Activated T-helper 1 cell treated with anti-CD3 and anti-CD28 coated beads, Interleukin-12 subunit alpha, Interleukin-12 subunit beta, Interleukin-2, Interleukin-4 antibody, amounts not matched to agents 30 ng/mL and 10 ng/mL and 1 ng/mL, durations not matched to agents 14 hours and 24 hours and 36 hours (primary cell): ENCODE measurements around the gene MBNL2. TPM values are rescaled to one million over a fixed set of nuclear protein-coding genes. Genes with fewer than 3 reads are reported as not detected.

Experiments used
- DNase-seq: peaks from one replicate; pipeline ENCODE4 v3.0.0; 2021; ENCODE audit warnings: low spot score
- H3K27ac Mint-ChIP-seq: one replicate; pipeline ENCODE4 v1.8.0; 2021; ENCODE audit warnings: mild to moderate bottlenecking, mixed read lengths
- H3K27me3 Mint-ChIP-seq: one replicate; pipeline ENCODE4 v1.8.0; 2022; ENCODE audit warnings: mild to moderate bottlenecking, moderate library complexity, mixed read lengths; ENCODE audit not compliant: insufficient read depth
- H3K36me3 Mint-ChIP-seq: one replicate; pipeline ENCODE4 v1.8.0; 2021; ENCODE audit warnings: low read depth, mixed read lengths
- H3K4me1 Mint-ChIP-seq: one replicate; pipeline ENCODE4 v1.8.0; 2021; ENCODE audit warnings: low read depth, mixed read lengths
- H3K4me3 Mint-ChIP-seq: one replicate; pipeline ENCODE4 v1.8.0; 2021; ENCODE audit warnings: mild to moderate bottlenecking, moderate library complexity, mixed read lengths
- H3K9me3 Mint-ChIP-seq: one replicate; pipeline ENCODE4 v1.8.0; 2021; ENCODE audit warnings: mixed read lengths
- intact Hi-C: fragments of 100-400 bp; cut with micrococcal nuclease; formaldehyde crosslinking; loops from one replicate; pipeline ENCODE4 v1.15.1; 2024
- total RNA-seq: library from RNA; stranded (reverse); gene quantifications from 2 replicates; pipeline ENCODE4 v1.2.3, GENCODE V29; 2022

MBNL2 gene
- total RNA-seq, 1 donor from 2014 or later = 20.7 TPM

GRCh38 chr13:97352815-97353214, 130.7 kb downstream of the MBNL2 start:
- no peaks in the 10 kb centered on the region for H3K27me3 Mint-ChIP-seq
- no peak for DNase-seq
- no peak overlapping the region for H3K4me3 Mint-ChIP-seq
- H3K27ac Mint-ChIP-seq = no peak overlapping the region
- H3K36me3 Mint-ChIP-seq = no peaks in the 10 kb centered on the region
- no peaks in the 10 kb centered on the region for H3K4me1 Mint-ChIP-seq
- intact Hi-C loops = no loop called here
- no peaks in the 10 kb centered on the region for H3K9me3 Mint-ChIP-seq

DNA sequence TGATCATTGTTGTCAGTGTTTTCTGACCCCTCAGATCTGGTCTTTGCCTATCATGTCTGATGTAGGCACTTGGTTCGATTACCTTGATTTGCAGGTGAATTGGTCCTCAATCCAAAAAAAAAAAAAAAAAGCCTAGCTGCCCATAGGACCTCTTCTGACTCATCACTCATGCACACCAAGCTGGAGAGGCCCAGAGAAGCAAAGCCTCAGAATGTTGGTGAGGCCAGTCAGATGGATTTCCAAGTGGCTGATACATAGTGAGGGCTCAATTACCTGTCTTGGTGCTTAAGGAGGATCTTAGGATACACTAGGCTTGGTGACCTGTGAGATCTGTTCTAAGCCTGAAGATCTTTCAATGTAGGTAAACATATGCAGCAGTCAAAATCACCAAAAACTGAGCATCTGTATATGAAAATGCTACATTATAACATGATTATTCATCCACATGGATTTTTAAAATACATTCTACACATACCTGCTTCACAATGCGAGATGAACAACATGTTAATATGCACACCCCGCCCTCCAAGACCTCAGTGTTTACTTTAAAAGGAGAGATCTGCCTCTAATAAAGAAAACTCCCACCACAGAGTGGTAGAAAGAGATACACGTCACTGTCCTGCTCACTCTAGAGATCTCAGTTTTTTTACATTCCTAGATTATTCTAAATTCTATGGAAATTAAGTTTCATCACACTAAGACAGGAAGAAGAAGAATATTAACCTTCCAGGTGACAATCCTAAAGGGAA, 132.0 kb downstream of the MBNL2 start:
- peaks cover 3% of the 10 kb centered on the region for H3K36me3 Mint-ChIP-seq
- H3K4me1 Mint-ChIP-seq = no peaks in the 10 kb centered on the region
- H3K27me3 Mint-ChIP-seq = no peaks in the 10 kb centered on the region
- intact Hi-C loops = no loop called here
- no peaks in the 10 kb centered on the region for H3K9me3 Mint-ChIP-seq
- DNase-seq = no peak
- H3K27ac Mint-ChIP-seq = no peak overlapping the region
- no peak overlapping the region for H3K4me3 Mint-ChIP-seq

GRCh38 chr13:97354808-97355207, 132.7 kb downstream of the MBNL2 start:
- Mint-ChIP-seq H3K36me3 (peaks cover 3% of the 10 kb centered on the region), H3K27me3 (no peaks in the 10 kb centered on the region), H3K4me1 (no peaks in the 10 kb centered on the region), H3K4me3 (no peak overlapping the region), H3K9me3 (no peaks in the 10 kb centered on the region), H3K27ac (no peak overlapping the region)
- DNase-seq = no peak
- intact Hi-C loops = no loop called here

DNA sequence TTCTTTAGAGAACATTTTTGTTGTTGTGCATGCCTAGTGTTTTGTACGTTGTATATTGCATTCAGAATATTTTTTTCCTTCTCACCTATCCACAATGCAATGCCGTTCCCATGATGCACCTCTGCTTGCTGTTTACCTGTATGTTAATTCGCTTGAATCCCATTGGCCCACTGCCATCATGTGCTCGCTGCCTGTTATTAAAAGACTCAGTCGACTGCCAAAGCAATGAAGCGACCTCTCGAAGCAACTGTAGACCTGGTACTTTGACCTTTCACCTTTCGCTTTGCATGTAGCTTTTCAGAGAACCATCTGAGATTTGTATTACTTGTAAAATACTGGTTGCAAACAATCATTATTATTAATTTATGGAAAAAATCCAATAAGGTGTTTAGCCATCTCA, 134.5 kb downstream of the MBNL2 start:
- H3K27ac Mint-ChIP-seq = no peak overlapping the region
- H3K36me3 Mint-ChIP-seq = peaks cover 3% of the 10 kb centered on the region
- no peaks in the 10 kb centered on the region for H3K9me3 Mint-ChIP-seq
- DNase-seq = no peak
- H3K27me3 Mint-ChIP-seq = no peaks in the 10 kb centered on the region
- H3K4me1 Mint-ChIP-seq = no peaks in the 10 kb centered on the region
- H3K4me3 Mint-ChIP-seq = no peak overlapping the region
- intact Hi-C loops = no loop called here

GRCh38 chr13:97359181-97360057, 137.3 kb downstream of the MBNL2 start:
- intact Hi-C loops = loop anchor here (1.0 kb wide), 3 partner anchors 15 to 341 kb away; no protein-coding TSS in a partner anchor
- Mint-ChIP-seq H3K27ac (no peak overlapping the region), H3K27me3 (no peaks in the 10 kb centered on the region), H3K36me3 (peaks cover 3% of the 10 kb centered on the region), H3K9me3 (no peaks in the 10 kb centered on the region), H3K4me1 (no peaks in the 10 kb centered on the region), H3K4me3 (no peak overlapping the region)
- DNase-seq = peak; percentile 11

DNA sequence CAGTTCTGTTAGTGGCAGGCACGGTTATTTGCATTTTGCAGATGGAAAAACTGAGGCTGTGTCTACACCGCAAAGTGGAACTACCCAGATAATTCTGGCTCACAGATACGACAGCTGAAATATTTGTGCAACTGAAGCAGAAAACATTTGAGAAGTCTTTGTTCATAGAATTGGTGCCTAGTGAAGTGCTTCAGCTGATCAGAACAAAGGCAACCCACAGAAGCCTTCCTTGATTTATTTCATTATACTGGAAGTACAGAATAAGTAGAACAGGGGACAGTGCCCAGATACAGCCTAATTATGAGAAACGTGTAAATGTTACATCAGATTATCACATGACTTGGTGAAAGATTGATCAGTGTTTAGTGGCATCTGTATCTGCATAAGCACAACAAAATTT, 138.5 kb downstream of the MBNL2 start:
- intact Hi-C loops = no loop called here
- no peak for DNase-seq
- H3K36me3 Mint-ChIP-seq = peaks cover 3% of the 10 kb centered on the region
- H3K27me3 Mint-ChIP-seq = no peaks in the 10 kb centered on the region
- H3K4me1 Mint-ChIP-seq = no peaks in the 10 kb centered on the region
- no peak overlapping the region for H3K27ac Mint-ChIP-seq
- no peak overlapping the region for H3K4me3 Mint-ChIP-seq
- H3K9me3 Mint-ChIP-seq = no peaks in the 10 kb centered on the region

GRCh38 chr13:97364031-97364430, 141.9 kb downstream of the MBNL2 start:
- H3K4me3 Mint-ChIP-seq = no peak overlapping the region
- DNase-seq = no peak
- no peak overlapping the region for H3K27ac Mint-ChIP-seq
- H3K36me3 Mint-ChIP-seq = peaks cover 9% of the 10 kb centered on the region
- no peaks in the 10 kb centered on the region for H3K27me3 Mint-ChIP-seq
- no peaks in the 10 kb centered on the region for H3K9me3 Mint-ChIP-seq
- intact Hi-C loops = no loop called here
- H3K4me1 Mint-ChIP-seq = peaks cover 8% of the 10 kb centered on the region

GRCh38 chr13:97364827-97365226, 142.7 kb downstream of the MBNL2 start:
- peaks cover 9% of the 10 kb centered on the region for H3K36me3 Mint-ChIP-seq
- no peak overlapping the region for H3K4me3 Mint-ChIP-seq
- H3K9me3 Mint-ChIP-seq = no peaks in the 10 kb centered on the region
- intact Hi-C loops = no loop called here
- no peak overlapping the region for H3K27ac Mint-ChIP-seq
- no peaks in the 10 kb centered on the region for H3K27me3 Mint-ChIP-seq
- DNase-seq = no peak
- peaks cover 16% of the 10 kb centered on the region for H3K4me1 Mint-ChIP-seq

- no peaks in the 10 kb centered on the region for H3K9me3 Mint-ChIP-seq
- H3K27me3 Mint-ChIP-seq = no peaks in the 10 kb centered on the region
- no peak overlapping the region for H3K27ac Mint-ChIP-seq
- intact Hi-C loops = no loop called here
- peaks cover 10% of the 10 kb centered on the region for H3K36me3 Mint-ChIP-seq
- H3K4me1 Mint-ChIP-seq = peaks cover 16% of the 10 kb centered on the region
- DNase-seq = no peak
- H3K4me3 Mint-ChIP-seq = no peak overlapping the region
Measured at GRCh38 chr13:97366172-97366688, 144.1 kb downstream of the MBNL2 start.

DNA sequence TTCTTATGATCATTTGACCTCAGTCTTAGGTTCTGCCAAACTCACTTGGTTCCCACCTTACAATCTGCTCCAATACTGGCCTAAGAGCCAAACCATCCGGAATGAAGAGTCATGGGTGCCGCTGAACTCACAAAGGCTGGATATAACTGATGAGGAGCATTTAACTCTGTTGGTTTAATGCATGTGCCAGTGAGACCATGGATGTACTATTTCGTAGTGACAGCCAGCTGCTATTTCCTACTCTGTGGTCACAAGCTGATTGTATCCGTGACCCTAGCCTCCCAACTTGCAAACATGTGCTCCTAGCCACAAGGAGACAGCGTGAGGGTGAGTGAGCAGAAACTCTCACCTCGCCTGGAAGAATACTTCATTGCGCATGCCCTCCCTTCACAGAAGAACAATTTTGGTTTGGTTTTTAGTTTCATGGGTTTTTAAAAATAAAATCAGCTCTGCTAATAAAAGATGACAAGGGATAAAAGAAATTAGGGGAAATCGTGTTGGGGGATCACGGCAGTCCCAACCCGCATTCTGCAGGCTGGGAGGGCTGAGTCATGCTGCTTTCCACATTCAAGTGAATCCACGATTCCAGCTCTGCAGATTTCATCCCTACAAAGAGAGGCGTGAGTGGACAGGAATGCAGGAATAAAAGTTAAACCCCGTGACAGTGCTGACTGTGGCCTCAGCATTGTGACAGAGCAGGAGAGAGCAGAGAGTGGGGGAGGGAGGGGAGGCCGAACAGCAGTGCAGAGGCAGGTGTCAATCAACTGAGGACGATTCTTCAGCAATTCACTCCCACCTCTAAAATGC, 145.1 kb downstream of the MBNL2 start:
- intact Hi-C loops = no loop called here
- Mint-ChIP-seq H3K4me1 (peaks cover 16% of the 10 kb centered on the region), H3K4me3 (no peak overlapping the region), H3K36me3 (peaks cover 13% of the 10 kb centered on the region), H3K9me3 (no peaks in the 10 kb centered on the region), H3K27me3 (no peaks in the 10 kb centered on the region), H3K27ac (no peak overlapping the region)
- DNase-seq = no peak

GRCh38 chr13:97369261-97369893, 147.2 kb downstream of the MBNL2 start:
- H3K9me3 Mint-ChIP-seq = no peaks in the 10 kb centered on the region
- peak overlapping the region; percentile 79 for H3K4me3 Mint-ChIP-seq
- peaks cover 13% of the 10 kb centered on the region for H3K36me3 Mint-ChIP-seq
- peaks cover 16% of the 10 kb centered on the region for H3K4me1 Mint-ChIP-seq
- H3K27me3 Mint-ChIP-seq = no peaks in the 10 kb centered on the region
- H3K27ac Mint-ChIP-seq = peak overlapping the region; percentile 53
- intact Hi-C loops = no loop called here
- DNase-seq = no peak

GRCh38 chr13:97371486-97372109, 149.5 kb downstream of the MBNL2 start:
- peaks cover 16% of the 10 kb centered on the region for H3K4me1 Mint-ChIP-seq
- no peak overlapping the region for H3K4me3 Mint-ChIP-seq
- no peaks in the 10 kb centered on the region for H3K27me3 Mint-ChIP-seq
- no peaks in the 10 kb centered on the region for H3K9me3 Mint-ChIP-seq
- H3K36me3 Mint-ChIP-seq = peaks cover 10% of the 10 kb centered on the region
- intact Hi-C loops = no loop called here
- DNase-seq = no peak
- no peak overlapping the region for H3K27ac Mint-ChIP-seq
